ENCODE results near the gene FXN.
"Not testable (repeated sequence)": the region's sequence is repeated elsewhere in the genome, so short reads cannot be mapped to it uniquely, and the experiment has no call there.

FXN gene

DNA sequence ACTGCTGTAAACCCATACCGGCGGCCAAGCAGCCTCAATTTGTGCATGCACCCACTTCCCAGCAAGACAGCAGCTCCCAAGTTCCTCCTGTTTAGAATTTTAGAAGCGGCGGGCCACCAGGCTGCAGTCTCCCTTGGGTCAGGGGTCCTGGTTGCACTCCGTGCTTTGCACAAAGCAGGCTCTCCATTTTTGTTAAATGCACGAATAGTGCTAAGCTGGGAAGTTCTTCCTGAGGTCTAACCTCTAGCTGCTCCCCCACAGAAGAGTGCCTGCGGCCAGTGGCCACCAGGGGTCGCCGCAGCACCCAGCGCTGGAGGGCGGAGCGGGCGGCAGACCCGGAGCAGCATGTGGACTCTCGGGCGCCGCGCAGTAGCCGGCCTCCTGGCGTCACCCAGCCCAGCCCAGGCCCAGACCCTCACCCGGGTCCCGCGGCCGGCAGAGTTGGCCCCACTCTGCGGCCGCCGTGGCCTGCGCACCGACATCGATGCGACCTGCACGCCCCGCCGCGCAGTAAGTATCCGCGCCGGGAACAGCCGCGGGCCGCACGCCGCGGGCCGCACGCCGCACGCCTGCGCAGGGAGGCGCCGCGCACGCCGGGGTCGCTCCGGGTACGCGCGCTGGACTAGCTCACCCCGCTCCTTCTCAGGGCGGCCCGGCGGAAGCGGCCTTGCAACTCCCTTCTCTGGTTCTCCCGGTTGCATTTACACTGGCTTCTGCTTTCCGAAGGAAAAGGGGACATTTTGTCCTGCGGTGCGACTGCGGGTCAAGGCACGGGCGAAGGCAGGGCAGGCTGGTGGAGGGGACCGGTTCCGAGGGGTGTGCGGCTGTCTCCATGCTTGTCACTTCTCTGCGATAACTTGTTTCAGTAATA lies at the start of gene FXN:
Gene FXN (plus strand): TSS at position 315 of the 871 bp plus-strand sequence. CDS start 31 bp downstream, at position 346.
- peak; percentile 48 to 56 for DNase-seq

GRCh38 chr9:68986949-68987348 lies 48.6 kb upstream of the FXN start:
- not testable (repeated sequence) for DNase-seq

GRCh38 chr9:68991457-68991856 lies 44.1 kb upstream of the FXN start:
- DNase-seq: no peak

DNA sequence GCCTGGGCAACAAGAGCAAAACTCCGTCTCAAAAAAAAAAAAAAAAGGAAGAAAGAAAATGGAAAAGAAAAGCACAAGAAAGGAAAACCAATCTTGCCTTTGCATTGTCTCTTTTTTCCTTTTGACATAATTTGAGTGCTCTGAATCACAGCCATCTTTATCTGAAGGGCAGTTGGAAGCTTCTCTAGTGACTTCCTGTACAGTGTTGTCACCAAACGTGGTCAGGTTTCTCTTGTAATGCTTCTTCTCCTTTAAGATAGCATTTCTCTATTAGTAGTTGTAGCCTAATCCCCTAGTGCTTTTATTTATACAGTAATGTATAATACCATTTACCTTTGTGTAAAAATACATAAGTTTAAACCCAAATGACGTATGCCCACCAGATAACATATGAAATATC lies 39.8 kb upstream of the FXN start:
- DNase-seq: no peak

DNA sequence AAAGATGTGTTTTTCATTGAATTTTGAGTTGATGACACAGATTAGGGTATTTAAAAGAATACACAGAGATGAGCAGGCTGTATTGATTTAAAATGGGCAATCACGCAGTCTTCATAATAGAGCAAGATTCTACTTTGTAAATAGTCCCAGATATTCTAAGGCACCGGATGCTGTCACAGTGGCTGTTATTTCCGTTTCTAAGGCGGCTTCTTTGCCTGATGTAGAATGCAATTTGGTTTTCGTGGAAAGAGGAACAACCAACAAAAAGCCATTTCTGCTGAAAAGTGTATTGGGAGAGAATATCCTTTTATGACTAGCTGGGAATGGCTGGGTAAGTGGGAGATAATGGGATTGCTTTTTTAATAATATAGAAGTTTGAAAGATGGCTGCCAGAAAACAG lies 39.1 kb upstream of the FXN start:
- no peak for DNase-seq

- no peak for DNase-seq
Observed at GRCh38 chr9:68997666-68998065, 37.9 kb upstream of the FXN start.

- no peak for DNase-seq
Observed at GRCh38 chr9:68998385-68998784, 37.2 kb upstream of the FXN start.

- no peak for DNase-seq
Observed at GRCh38 chr9:68998812-68999211, 36.7 kb upstream of the FXN start.

- peak; percentile 50 to 51 for DNase-seq
Observed at GRCh38 chr9:68999393-69000105, 36.0 kb upstream of the FXN start.

GRCh38 chr9:69001921-69002320 lies 33.6 kb upstream of the FXN start:
- no peak for DNase-seq

DNA sequence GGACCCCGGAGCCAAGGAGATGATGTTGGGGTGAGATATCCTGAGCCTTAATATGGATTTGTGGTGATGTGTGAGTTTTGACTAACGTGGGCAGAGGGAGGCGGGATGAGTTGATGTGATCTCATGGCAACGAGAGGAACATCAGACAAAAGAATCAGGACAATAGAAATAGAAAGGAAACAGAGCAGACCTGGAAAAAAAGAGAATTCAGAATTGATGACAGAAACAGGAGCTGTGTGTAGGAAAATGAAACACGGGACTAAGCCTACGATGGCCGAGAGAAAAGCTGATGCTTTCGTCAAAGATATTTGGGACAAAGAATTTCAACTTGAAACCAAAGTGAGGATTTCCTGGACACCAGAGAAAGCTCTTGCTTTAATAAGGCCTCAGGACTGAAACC lies 32.5 kb upstream of the FXN start:
- no peak for DNase-seq

DNA sequence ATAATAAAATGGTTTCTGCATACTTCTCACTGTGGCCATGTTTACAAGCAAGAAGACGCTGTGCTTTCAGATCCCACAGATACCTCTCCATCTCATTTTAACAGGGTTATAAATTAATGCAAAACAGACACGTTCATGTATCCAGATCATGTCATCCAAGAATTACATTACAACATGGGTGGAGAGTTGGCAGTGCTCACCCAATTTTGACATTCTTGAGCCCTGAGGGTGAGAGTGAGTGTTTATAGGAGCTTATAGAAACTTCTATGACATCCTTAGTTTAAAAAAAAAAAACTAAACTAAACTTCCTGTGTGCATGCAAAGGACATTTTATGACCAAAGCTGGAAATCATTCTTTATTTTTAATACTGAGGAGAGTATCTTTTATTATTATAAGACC lies 30.7 kb upstream of the FXN start:
- no peak for DNase-seq

DNA sequence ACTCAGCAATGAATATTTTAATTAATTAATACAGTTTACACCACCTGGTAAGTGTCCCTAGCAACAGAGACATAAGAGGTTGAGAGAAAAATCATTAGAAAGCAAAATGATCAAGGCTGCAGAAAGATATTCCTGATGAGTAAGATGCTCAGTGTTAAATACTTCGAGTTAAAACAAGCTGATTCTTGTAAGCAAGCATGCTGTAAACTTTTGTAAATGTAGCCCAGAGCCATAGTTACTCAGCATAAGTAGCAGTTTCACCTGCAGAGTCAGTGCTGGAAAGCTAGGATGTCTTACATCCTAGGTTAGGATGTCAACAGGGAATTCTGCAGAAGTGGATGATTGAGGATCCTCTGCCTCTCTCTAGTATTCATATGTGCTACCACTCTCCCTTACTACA lies 25.8 kb upstream of the FXN start:
- no peak for DNase-seq

- no peak for DNase-seq
Observed at GRCh38 chr9:69012696-69013381, 22.7 kb upstream of the FXN start.

DNA sequence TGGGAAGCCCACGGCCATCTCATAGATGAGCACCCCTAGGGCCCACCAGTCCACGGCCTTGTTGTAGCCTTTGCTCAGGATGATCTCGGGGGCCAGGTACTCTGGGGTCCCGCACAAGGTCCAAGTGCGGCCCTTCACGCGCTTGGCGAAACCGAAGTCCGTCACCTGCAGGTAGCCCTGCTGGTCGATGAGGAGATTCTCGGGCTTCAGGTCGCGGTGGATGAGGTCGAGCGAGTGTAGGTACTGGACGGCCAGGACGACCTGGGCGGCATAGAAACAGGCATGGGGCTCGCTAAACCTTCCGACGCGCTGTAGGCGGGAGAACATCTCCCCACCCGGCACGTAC lies 22.2 kb upstream of the FXN start:
- DNase-seq: no peak

DNA sequence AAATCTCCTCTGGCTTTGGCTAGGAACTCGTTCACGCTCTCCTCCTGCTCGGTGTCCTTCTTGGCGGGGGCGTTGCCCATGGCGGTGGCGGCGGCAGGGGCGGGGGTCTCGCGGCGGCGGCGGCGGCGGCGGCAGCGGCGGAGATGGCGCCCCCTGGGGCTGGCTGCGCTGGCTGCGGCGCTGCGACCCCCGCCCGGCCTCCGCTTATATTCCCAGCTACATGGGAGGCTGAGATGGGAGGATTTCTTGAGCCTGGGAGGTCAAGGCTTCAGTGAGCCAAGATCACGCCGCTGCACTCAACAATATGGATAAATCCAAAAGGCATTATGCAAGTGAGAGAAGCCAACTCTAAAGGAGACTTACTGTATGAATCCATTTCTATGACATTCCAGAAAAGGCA lies 21.5 kb upstream of the FXN start, which contains the start of gene PRKACG:
Gene PRKACG (minus strand): TSS at position 101 of the 400 bp plus-strand sequence. CDS start 21 bp downstream, at position 80.
- DNase-seq: no peak

DNA sequence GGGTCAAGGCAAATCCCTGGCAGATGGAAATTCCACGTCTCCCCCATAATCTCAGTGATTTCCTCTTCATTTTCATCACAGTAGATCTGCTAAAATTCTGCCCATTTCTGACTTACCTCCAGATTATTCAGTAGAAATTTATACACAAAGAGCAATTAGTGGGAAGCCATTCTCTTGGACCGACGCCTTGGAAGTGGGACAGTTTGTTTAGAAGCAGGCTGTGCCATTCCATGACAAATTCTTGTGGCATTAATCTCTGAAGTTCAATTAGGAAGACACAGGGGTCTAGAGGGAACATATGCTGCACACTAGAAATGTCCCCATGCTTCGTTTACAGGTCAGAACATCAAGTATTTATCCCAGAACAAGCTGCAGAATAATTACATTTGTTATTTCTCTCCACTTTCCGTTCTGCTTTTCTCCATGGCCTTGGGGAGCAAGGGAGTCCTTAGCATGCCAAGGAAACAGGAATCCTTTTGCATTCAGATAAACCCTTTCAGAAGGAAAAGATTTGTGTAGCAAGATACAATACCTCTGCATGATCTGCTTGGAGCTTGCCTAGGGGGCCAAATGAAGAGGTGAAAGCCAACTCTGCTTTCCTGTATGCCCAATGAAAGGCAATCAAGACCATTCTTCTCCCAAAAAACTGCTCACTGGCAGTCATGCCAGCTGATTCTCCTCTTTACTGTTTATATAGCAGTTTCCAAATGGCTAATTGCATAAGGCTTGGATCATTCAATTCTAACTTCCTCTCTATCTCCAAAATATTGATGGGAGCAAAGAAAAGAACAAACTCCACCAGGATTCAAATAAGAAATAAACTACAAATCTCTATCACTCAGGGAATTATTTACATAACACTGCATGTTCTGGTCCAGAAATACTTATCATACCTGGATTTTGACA lies 19.1 kb upstream of the FXN start:
- no peak for DNase-seq

- no peak for DNase-seq
Observed at GRCh38 chr9:69018737-69019136, 16.8 kb upstream of the FXN start.

DNA sequence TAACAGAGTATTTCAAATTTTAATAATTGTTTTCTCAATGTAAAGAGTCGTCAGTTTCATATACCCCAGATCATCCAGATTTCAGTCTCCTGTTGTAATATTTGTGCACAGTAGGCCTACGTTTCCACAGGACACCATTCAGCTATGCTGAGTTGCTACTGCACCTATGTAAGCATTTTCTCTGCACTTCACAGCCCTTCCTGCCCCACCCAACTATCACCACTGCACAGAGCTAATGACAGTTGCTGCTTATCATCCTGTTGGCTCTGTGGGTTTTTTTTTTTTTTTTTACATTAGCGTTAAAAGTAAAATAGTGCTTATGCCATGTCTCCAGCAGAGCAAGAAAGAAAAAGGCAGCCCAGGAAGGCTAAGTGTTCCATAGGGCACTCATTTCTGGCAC lies 15.7 kb upstream of the FXN start:
- DNase-seq: no peak

GRCh38 chr9:69020301-69021145 lies 15.0 kb upstream of the FXN start:
- DNase-seq: no peak

DNA sequence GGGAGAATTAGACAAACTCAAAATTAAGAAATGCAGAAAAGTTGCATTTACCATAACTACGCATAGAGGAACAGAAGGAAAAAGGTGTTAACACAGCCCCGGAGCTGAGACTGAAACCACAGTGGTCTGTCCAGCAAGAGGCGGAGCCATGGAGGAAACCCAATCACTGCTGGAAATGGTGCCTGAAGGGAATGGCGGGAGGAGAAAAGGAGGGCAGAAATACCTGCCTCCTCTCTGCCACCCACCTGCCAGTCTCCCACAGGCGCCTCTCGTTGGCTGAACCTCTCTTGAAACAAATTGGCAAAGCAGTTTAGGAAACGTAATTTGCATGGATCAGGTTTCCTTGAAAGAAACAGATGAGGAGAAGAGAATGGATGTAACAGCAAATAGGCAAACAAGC lies 11.9 kb upstream of the FXN start:
- no peak for DNase-seq
